GM18507 (cell line): ENCODE results near the gene SDK2.

ENCODE experiments used
- DNase-seq: peaks from one replicate; pipeline ENCODE4 v3.0.0; 2011; ENCODE audit warnings: low read depth; ENCODE audit not compliant: insufficient read length; ENCODE audit errors: extremely low spot score
- FAIRE-seq: peaks from 2 replicates; lab custom pipeline; 2011; peaks lifted over from hg19 to GRCh38; lab: Jason Lieb, UNC

The SDK2 gene

DNA sequence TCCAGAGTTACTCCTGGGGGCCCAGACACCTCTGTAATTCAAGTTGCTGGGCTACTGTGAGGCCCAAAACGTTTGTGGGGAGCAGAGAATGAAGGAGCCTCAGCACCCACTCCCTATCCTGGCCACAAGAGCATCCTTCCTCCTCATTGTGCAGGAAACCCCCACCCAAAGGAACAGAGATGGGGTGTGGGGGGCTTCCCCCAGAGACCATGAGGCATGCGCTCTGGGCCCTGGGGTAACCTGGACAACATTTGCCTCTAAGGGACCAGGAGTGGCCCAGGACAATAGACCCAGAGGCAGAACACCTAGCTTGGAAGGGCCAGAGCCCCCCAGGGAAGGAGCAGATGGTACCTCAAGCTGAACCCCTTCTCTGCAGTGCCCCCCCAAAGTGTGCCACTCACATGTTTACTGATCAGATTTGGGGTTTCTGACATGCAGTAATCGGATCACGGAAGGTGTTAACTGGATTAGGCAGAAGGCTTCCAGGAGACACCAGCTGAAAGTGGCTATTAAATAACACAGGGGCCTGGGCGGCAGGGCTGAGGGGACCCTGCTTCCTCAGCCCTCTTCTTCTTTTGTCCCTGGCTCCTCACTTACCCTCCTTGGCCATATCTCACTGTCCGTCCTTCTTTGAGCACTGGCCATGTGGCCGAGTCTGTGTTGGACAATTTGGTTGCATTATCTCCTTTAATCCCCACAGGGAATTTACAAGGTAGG lies 50.8 kb downstream of the SDK2 start:
- FAIRE-seq (no peak), DNase-seq (no peak)

DNA sequence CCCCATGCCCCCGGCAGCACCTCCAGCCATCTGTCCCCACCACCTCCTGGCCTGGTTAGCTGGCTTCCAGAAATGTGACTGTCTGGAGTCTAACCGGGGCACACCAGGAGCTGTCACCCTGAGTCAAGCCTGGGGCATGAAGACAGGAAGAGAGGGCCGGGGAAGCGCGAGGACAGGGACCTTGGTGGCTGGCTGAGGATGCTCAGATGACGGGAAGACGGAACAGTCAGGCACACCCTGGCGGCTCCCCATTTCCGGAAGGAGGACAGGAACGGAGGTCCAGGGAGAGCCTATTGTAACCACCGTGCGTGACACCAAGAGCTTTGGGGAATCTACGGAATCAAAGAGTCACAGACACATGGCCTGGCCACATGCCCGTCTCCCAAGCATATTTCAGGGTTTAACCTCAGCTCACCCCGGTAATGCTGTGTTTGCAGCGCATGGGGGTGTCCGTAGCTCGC lies 51.7 kb downstream of the SDK2 start:
- FAIRE-seq: no peak
- no peak for DNase-seq

DNA sequence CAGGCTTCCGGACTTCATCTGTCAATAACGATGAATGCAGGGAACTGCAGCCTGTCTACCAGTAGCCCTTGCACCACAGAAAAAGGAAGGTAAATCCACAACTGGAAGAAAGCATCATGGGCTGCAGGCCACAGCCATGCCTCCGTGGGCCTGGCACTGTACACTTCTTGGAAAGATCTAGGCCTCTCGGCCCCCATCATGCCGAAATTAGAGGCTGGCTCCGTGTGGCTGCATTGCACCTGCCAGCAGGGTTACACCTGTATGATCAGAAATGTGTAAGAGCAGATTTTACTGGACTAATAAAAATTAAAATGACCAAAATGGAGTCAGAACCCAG lies 52.2 kb downstream of the SDK2 start:
- DNase-seq: no peak

DNA sequence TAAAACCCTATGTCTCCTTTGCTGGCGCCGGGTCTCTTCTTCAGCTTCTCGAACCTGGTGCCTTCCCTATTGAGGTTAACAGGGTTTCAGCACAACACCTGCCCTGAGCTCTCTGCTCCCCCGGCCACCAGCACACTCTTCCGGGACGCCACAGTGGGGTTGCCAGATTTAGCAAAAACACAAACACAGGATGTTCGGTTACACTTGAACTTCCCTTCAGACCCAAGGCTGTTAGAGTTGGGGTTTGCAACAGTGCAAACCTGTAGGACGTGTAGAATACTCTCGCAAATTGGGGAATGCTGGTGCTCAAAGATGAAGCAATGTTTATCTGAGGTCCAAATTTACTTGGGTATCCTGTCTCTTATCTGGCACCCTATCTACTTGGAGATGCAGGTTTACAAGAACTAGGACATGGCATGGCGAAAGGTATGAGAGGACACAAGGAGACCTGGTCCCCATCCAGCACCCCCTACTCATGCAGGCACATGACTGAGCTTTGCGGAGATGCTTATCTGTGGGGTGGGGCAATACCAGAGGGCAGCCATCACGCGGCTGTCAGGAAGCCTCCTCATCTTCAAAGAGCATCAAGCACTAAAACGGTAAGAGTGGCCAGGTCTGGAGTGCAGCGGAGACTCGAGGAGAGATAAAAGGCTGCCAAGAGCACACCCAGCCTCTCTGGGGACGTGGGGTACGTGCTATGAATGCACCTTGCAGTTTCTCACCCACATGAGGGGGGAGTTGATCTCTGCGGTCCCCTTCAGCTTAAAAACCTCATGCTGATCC lies 52.8 kb downstream of the SDK2 start:
- DNase-seq (no peak), FAIRE-seq (peak; percentile 78)

More for the DNA sequence above, 52.2 kb downstream of the SDK2 start:
- no peak for FAIRE-seq

DNA sequence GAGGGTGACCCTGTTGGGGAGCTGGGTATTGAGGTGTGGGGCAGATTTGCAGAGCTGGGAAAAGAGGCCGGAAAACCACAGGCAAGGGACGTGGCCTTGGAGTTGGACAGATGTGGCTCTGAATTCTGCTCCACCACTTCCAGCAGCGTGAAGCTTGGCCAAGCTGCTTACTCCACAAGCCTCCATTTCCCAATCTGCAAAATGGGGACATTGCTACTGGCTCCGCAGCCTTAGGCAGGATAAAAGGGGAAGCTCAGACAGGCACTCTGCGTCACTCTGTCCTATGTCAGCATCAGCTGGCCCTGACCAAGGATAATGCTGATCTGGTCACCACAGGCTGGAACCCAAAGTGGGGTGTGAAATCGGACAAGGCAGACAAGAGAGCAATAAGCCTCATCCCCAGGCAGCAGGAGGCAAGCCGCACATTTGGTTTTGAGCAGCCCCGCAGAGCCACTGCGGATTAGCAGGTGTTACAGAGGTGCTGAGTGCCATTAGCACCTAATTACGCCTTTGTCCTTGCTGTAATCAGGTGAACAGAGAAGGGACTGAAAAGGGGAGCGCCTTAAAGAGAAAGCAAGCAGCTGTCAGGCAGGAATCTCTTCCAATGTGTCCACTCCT lies 54.8 kb downstream of the SDK2 start:
- no peak for FAIRE-seq
- no peak for DNase-seq

DNA sequence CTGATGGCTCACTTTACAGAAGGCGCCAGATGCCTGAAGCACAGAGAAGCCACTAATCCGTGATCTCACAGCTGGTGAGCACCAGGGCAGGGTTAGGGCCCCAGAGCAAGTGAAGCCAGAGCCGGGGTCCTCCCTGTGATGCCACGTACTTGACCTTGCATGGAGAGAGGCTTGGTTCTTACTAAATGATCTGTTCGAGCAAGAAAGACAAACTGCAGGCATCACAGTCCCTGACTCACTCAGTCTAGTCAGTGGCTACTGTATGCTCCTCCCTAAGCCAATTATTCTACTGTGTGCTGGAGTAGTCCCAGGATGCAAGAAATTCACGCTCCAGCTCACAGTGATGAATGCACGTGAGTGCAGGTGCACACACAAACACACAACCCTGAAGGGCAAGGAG lies 55.4 kb downstream of the SDK2 start:
- DNase-seq (no peak), FAIRE-seq (no peak)

DNA sequence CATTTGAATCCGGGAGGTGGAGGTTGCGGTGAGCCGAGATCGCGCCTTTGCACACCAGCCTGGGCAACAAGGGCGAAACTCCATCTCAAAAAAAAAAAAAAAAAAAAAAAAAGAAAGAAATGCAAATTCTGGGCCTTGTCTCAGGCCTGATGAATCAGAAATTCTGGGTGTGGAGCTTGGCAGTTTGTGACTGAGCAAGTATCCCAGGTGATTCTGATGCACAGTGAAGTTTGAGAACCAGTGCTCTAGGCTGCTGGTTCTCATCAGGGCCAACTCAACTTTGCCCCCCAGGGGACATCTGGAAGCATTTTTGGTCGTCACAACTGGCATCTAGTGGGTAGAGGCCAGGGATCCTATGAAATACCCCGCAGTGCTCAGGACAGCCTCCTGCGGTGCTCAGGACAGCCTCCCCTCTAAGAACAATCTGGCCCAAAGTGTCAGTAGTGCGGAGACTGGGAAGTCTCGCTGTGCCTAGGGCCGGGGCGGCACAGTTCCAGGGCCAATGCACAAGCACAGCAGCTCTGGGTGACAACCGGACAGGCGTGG lies 55.9 kb downstream of the SDK2 start:
- DNase-seq (no peak), FAIRE-seq (no peak)

DNA sequence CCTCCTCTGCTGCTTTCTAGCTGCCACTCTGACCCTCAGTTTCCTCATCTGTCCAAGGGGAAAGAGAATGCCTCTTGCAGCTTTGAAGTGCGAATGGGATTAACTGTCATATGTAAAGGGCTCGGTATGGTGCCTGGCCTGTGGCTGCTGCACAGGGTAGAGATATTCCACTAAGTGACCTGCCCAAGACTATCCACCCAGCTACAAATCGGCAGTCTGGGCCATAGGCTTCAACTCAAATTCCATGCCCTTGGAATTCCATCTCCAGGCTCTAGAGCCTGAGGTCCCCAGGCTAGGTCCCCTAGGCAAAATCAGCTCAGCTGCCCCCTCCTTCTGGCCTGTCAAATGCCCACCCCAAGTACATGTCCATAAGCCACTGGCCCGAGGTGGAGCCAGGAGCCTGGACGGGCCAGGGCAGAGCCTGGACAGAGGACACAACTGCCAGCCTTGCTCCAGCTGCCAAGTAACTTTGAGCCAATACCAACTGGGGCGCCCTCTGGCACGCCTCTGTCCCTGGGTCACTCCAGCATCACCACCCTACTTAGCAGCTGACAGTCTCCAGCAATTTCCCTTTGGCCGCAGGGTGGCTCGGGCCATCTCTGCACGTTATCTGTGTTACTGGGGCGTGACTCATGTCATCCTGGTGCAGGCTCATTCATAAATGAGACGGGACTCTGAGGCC lies 57.2 kb downstream of the SDK2 start:
- no peak for FAIRE-seq

DNA sequence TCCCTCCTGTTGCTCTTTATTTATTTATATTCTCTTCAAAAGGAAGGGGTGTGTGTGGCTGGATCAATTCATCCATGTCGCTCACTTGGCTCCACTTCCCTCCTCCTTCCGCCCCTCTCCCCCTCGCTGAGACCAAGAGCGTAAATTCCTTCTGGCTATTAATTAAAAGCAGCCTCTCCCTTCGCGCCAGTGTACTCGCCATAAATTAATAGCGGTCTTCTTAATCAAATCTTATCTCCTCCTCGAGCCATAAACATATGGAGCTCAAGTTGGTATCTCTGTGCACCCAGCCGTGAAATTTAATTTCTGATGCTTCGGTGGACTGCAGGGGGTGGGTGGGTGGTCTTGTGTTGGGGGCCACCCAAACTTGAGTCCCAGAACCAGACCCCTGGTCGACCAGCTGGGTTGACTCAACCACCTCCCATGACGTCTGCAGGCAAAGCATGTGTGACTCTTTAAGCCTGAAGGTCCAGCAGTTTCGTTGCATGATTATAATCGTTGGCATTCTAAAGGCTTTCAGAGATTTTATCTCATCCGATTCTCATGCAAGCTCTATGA lies 57.9 kb downstream of the SDK2 start:
- FAIRE-seq: no peak

More for the DNA sequence above, 57.2 kb downstream of the SDK2 start:
- DNase-seq: no peak

DNA sequence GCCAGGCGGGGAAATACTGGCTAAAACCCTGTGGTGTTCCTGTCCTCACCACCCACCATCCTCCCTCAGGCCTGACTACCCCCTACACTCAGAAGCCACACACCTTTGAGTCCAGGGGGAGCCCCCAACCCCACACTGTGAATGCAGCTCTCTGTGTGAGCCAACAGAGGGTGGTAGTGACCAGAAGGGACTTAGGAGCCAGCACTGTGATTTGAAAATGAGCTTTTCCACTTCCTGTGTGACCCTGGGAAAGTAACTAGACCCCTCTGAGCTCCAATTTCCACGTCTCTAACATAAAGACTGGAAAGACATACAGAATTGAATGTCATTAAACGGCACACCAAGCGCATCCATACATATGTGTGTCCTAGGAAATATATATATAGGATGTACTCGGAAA lies 58.7 kb downstream of the SDK2 start:
- FAIRE-seq (no peak), DNase-seq (no peak)

More for the DNA sequence above, 57.9 kb downstream of the SDK2 start:
- no peak for DNase-seq

DNA sequence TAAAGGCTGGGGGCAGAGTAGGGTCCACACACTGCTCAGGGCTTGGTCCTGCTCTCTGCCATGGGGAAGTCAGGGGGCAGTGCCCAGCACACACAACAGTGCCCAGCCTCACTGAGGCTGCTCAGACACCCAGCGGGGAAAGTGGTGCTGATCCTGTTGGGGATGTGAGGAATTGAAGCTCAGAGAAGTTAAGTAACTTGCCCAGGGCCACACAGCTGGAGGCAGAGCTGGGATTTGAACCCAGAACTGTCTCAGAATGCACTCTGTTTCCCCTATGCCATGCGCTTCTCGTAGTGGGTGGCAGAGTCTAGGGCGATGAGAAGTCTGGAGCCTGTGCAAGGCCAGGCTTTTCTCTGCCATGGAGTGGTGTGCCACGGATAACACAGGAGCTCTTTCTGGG lies 59.3 kb downstream of the SDK2 start:
- FAIRE-seq: no peak
- DNase-seq: no peak

DNA sequence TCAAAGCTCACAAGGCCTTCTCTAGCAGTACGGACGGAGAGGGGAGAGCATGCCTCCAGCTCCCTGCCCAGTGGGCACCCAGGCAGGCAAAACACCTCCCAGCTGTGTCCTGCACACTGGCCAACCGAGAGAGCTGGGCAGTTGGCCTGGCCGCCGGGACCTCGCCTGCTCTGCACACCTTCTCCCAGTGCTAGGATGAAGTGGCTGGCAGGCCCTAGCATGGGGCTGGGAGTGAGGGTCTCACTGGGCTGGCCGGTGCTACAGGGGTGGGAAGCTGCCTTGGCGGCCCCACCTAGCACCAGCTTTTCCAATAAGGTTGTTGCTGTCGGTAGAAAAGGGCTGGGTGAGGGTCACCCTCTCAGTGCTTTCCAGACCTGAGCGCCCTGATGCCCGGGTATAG lies 60.2 kb downstream of the SDK2 start:
- FAIRE-seq (no peak), DNase-seq (no peak)

DNA sequence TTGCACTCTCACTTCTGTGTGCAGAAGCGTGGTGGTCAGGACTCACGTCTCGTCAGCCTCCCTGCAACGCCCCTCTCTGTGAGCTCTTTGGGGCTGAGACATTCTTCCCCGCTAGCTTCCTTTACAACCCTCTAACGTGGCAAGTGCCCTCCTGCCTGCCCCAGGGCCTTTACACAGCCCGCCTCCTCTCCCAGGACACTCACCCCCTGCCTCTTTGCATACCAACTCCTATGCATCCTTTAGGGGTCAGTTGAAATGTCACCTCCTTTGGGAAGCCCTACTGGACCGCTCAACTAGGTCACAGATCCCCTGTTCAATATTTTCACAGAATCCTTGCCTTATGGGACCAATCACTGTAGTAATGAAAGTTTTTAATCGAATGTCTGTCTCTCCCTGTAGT lies 61.4 kb downstream of the SDK2 start:
- no peak for FAIRE-seq
- no peak for DNase-seq

DNA sequence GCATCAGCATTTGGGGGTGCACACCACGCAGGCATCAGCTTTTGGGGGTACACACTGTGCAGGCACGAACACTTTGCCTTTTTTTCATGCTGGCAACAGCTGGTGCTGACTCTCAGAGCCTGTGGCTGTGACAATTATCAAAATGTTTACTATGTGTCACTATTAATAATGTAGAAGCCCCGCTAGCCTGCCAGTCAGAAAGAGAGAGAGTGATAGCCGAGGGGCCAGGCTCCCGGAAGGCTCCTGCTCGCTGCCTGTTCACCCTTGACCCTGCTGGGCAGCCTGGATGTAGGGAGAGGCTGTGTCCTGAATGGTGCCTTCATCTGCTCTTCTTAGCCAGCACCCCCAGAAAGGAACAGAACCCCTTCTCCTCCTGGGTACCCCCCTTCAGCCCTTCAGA lies 61.9 kb downstream of the SDK2 start:
- DNase-seq: no peak
- FAIRE-seq: no peak

DNA sequence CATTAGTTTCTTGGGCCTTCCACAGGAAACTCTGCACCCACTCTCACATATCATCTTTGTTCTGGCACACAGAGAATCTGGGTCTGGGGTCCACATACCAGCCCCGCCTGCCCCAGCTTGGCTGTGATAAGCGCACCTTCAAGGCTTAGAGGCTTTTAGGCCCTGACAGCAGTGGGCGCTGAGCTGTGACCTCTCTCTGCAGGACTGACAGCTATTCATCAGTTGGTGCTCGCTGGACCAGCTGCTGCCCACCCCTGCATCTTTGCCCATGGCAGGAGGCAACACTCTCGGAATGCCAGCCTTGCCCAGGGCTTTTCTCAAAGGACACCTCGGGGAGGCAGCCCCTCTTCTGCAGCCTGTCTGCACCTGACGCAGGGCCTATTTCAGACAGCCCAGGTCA lies 62.9 kb downstream of the SDK2 start:
- DNase-seq (no peak), FAIRE-seq (no peak)

DNA sequence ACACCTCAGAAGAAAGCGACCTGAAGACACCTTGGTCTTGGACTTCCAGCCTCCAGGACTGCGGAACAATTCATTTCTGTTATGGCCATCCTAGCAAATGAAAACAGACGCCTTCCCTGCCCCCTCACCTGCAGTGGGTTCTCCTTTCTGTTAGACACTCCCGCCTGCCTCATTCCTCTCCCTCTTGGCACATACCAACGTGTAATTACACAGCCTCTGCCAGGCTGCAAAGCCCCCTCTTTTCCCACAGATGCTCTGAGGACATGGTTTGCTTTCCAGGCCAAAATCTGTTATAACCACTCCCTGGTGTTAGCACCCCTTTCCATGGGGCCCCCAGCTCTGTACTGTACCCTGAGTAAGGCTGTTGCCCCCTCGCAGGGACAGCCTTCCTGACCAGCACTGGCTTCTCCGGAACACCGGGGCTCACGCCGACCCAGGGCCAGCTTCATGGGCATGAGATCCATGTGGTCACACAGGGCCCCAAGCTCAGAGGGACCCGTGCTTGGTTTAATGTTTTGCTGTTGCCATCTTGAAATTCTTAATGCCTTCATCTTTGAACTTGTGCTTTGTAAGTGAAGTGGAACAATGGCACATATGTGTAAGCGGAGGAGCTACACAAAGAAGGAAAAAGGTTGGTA lies 64.1 kb downstream of the SDK2 start:
- FAIRE-seq: no peak
- no peak for DNase-seq

DNA sequence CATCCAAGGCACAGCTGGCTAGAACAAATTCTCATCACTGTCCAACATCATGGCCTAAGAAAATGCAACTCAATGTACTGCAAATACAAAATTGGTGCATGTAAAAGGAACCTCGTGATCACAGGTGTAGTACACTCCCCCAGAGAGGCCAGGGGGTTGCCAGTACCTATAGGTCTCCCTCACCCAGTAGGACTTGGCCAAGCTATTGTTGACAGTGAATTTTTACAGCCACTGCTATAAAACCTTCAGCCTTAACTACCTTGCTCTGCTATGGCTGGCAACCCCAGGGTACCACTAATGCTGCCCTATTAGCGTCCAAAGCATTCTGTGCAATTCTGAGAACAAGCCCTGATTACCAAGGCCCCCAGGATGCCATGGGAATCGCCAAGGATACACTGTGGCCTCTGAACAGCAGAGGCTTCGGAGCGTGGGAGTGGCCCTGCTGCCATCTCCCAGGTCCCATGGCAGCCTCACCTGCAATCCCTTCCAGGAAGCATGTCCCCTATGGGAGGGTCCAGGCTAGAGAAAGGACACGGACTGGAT lies 67.6 kb downstream of the SDK2 start:
- no peak for DNase-seq
- no peak for FAIRE-seq

DNA sequence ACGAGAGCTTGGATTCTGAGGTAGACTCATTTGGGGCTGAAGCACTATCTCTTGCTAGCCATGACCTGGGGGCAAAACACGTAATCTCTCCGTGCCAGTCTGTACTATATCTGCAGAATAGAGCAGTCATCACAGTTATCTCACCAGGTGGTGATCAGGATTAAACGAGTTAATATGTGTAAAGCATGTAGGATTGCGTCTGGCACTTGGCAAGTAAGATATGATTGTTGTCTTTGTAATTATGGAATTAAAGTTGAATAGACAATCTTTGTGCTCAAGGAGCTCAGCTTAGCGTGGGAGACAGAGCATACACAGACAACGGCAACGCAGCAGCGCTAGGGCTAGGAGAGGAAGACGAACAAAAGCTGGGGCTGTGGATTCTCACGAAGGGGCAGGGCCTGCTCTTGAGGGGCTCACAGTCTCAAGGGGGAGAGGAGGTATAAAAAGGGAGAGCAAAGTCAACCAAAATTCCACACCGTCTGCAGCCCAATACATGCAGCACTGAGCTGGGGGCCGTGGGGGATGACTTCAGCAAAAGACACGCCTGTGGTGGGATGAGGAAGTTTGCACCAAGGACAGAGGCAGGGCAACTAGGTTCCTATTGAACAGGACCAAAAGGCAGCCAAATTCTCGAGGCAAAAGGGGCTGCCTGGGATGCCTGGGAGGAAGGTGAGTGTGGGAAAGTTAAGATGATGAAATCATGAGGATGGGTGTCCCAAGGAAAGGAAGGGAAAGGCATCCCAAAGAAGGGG lies 68.6 kb downstream of the SDK2 start:
- no peak for FAIRE-seq

More for the DNA sequence above, 68.6 kb downstream of the SDK2 start:
- no peak for DNase-seq
